Measurements from ENCODE around the gene LHFPL5. TPM values are rescaled to one million over a fixed set of nuclear protein-coding genes. Genes with fewer than 3 reads are reported as not detected.

Gene LHFPL5
- total RNA-seq = not detected in 2 replicates

DNA sequence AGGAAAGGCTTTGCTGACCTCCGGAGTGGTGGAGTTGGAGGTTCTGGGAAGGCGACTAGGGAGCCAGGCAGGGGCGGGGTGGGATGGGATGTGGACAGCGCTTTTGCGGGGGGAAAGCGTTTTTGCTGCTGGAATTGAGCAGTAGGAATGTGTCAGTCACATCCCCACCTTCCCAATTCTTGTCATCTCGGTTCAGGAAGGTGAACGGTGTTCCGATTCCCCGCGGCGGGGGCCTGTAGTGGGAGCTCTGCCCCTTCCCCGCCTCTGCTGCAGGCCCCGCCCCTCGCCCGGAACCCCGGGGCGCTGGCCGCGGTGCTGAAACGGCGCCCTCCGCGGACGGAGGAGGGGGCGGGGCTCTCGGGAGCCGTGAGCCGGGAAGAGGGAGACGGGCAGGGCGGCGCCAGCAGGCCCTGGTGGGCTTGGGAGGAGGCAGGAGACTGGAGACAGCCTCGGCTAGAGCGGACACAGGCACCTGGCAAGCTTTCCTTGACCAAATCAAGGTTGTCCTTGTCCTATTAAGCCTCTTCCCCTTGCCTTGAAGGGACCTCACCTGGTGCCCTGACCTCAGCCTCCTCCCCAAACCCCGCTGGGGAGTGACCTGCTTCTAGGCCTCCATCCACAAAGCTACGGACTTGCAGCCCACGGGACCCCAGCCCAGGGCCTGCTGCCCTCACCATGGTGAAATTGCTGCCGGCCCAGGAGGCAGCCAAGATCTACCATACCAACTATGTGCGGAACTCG lies at the start of gene LHFPL5:
LHFPL5 (plus strand) TSS at position 357 of the 741 bp plus-strand sequence; CDS start at position 676, 319 bp downstream.

DNA sequence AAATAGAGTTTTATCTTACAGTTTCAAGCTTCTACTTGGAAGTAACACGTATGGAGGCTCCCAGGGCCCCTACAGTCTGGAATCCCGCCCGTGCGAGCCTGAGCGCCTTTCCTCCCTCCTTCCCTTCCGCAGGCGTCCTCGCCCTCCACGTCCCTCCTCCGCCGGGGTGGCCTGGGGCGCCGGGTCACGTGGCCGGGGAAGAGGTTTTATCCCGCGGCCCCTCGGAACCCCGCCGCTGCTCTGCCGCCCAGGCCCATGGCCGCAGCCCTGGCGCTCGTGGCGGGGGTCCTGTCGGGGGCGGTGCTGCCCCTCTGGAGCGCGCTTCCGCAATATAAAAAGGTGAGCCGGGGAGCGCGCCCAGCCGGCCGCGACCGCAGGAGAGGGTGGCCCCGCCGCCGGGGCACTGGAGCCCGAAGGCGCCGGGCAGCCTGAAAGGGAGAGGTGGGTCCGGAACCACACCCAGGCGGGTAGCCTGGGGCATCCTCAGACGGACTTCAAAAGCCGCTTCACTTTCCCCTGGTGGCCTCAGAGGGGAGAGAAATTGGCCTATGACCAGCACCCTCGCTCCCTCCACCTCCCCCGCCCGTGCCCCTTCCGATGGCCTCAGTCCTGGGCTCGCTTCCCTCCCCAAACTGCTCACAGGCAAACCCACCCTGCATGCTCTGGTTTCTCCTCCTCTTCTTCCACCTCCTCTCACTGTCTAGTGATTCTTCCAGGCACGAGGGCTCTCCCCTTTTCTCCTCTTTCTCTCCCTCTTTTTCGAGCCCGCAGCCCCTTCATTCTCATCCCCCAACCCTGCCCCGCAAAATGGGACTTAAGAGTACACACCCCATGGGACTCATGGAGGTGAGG lies 28.6 kb upstream of the LHFPL5 start, which contains the start of gene CLPSL2:
CLPSL2 (plus strand) TSS at position 235 of the 852 bp plus-strand sequence; CDS start at position 256, 21 bp downstream.

DNA sequence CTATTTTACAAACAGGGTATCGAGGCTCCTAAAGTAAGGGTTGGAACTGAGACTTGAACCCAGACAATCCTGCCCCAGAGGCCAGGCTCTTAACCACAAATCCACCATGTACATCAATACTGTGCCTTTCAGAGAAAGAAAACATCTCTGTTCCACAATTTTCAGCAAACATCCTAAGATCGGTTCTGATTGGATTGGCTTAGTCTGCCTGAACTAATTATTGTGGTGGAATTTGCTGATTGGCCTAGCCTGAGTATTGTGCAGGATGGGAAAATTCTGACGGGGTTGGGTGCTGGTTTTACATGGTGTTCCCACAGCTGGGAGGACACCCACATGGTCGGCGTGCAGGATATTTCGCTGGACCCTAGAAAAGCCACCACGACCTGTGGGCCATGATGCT lies 24.4 kb upstream of the LHFPL5 start, which contains the start of gene CLPSL1:
CLPSL1 (plus strand) TSS at position 301 of the 400 bp plus-strand sequence; CDS start at position 393, 92 bp downstream.

Other genes starting within 250 kb of the LHFPL5 start
- 179 and 203 TPM in 2 replicates for gene FKBP5, start 116.4 kb upstream of the LHFPL5 start, total RNA-seq
- gene ARMC12, start 68.3 kb upstream of the LHFPL5 start, total RNA-seq = 0.86 and 0.89 TPM in 2 replicates
- gene CLPSL2, start 28.8 kb upstream of the LHFPL5 start, total RNA-seq = not detected in 2 replicates
- gene CLPSL1, start 24.3 kb upstream of the LHFPL5 start, total RNA-seq = not detected in 2 replicates
- not detected in 2 replicates for gene CLPS, start 8.0 kb upstream of the LHFPL5 start, total RNA-seq
- 46.1 and 77.3 TPM in 2 replicates for gene SRPK1, start 115.7 kb downstream of the LHFPL5 start, total RNA-seq
- not detected in 2 replicates for gene SLC26A8, start 219.3 kb downstream of the LHFPL5 start, total RNA-seq
- gene MAPK14, start 222.5 kb downstream of the LHFPL5 start, total RNA-seq = 38.9 and 53.9 TPM in 2 replicates